ENCODE data around the gene PEX14. TPM values are rescaled to one million over a fixed set of nuclear protein-coding genes. Genes with fewer than 3 reads are reported as not detected.

PEX14 gene
- total RNA-seq, 1 donor from 2014 or later: 23.6 TPM

GRCh38 chr1:10642403-10643080 lies 167.8 kb downstream of the PEX14 start:
- intact Hi-C loops (cut with micrococcal nuclease): no loop called here

GRCh38 chr1:10643607-10644306 lies 169.0 kb downstream of the PEX14 start:
- intact Hi-C loops (cut with micrococcal nuclease): no loop called here

- intact Hi-C loops (cut with micrococcal nuclease): no loop called here
These were observed 169.8 kb downstream of the PEX14 start for GRCh38 chr1:10644307-10645128.

GRCh38 chr1:10646347-10646861 lies 171.7 kb downstream of the PEX14 start:
- intact Hi-C loops (cut with micrococcal nuclease): no loop called here

- intact Hi-C loops (cut with micrococcal nuclease): no loop called here
These were observed 172.8 kb downstream of the PEX14 start for GRCh38 chr1:10647414-10648170.

GRCh38 chr1:10648689-10649516 lies 174.2 kb downstream of the PEX14 start:
- intact Hi-C loops (cut with micrococcal nuclease): no loop called here

- intact Hi-C loops (cut with micrococcal nuclease): no loop called here
These were observed 174.9 kb downstream of the PEX14 start for GRCh38 chr1:10649517-10650201.

GRCh38 chr1:10650556-10651388 lies 176.0 kb downstream of the PEX14 start:
- intact Hi-C loops (cut with micrococcal nuclease): no loop called here

GRCh38 chr1:10651389-10651766 lies 176.6 kb downstream of the PEX14 start:
- intact Hi-C loops (cut with micrococcal nuclease): no loop called here

GRCh38 chr1:10651793-10652192 lies 177.0 kb downstream of the PEX14 start:
- intact Hi-C loops (cut with micrococcal nuclease): no loop called here

- intact Hi-C loops (cut with micrococcal nuclease): no loop called here
These were observed 177.9 kb downstream of the PEX14 start for GRCh38 chr1:10652626-10653025.

- intact Hi-C loops (cut with micrococcal nuclease): no loop called here
These were observed 178.8 kb downstream of the PEX14 start for GRCh38 chr1:10653370-10654125.

GRCh38 chr1:10655002-10655401 lies 180.3 kb downstream of the PEX14 start:
- intact Hi-C loops (cut with micrococcal nuclease): no loop called here

GRCh38 chr1:10656431-10656830 lies 181.7 kb downstream of the PEX14 start:
- intact Hi-C loops (cut with micrococcal nuclease): no loop called here

- intact Hi-C loops (cut with micrococcal nuclease): no loop called here
These were observed 182.5 kb downstream of the PEX14 start for GRCh38 chr1:10657088-10657847.

- intact Hi-C loops (cut with micrococcal nuclease): no loop called here
These were observed 183.8 kb downstream of the PEX14 start for GRCh38 chr1:10658396-10659066.

- intact Hi-C loops (cut with micrococcal nuclease): no loop called here
These were observed 184.5 kb downstream of the PEX14 start for GRCh38 chr1:10659218-10659617.
